ENCODE data around the gene GPRIN1.
A peak's percentile ranks its signal among the peaks of the same experiment; 100 is the strongest.
"Not testable (repeated sequence)": the region's sequence is repeated elsewhere in the genome, so short reads cannot be mapped to it uniquely, and the experiment has no call there.

GPRIN1 gene

DNA sequence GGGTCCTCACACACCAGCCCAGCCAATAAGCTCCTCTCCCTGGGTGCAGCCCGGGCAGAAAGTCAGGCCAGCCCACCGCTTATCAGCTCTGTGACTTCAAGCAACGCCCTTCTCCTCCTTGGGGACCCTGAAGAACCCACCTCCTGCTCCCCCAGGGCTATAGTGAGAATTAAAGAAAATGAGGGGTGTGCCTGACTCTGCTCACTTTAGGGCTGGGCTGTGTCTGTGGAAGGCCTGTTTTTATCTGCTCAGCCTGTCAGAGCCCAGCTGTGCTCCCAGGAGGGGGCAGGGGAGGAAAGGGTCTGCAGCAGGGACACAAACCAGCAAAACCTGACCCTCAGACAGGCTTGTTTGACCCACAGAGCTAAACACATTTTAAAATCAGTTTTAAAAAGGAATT is 3.9 kb downstream of the GPRIN1 start:
- no peak for TF ChIP-seq CTCF (IDR thresholded peaks at IDR 0.05; ENCODE audit: low read depth, low read length)
- DNase-seq, result no peak
- H3K27me3 ChIP-seq (ENCODE audit: insufficient read depth, low read depth, severe bottlenecking), result no peaks in the 10 kb centered on the region
- H3K36me3 ChIP-seq, result peaks cover 57% of the 10 kb centered on the region
- no peak overlapping the region for H3K4me3 ChIP-seq (ENCODE audit: low read depth, low read length)
- no peaks in the 10 kb centered on the region for H3K9me3 ChIP-seq (ENCODE audit: severe bottlenecking)
- H3K27ac ChIP-seq, result no peak overlapping the region

DNA sequence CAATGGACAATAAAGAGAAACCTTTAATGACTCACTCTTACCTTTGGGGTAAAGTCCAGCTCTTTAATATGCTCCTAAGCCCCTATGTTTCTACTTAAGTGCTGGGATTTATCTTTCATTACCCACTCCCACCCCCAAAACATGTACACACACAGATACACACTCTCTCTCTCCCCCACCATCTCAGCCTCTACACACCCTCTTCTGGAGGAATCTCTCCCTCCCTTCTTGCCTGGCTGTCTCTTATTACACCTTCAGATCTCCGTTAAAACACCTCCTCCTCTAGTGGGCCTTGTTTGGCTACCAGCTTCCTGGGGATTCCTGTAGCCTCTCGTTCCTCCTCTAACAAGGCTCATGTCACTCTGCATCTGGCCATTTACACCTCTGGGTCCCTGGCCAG is 6.9 kb downstream of the GPRIN1 start:
- Histone ChIP-seq H3K4me3 (ENCODE audit: low read depth, low read length) (no peak overlapping the region), H3K27ac (no peak overlapping the region), H3K9me3 (ENCODE audit: severe bottlenecking) (no peaks in the 10 kb centered on the region), H3K27me3 (ENCODE audit: insufficient read depth, low read depth, severe bottlenecking) (no peaks in the 10 kb centered on the region), H3K36me3 (peaks cover 70% of the 10 kb centered on the region)
- no peak for TF ChIP-seq CTCF (IDR thresholded peaks at IDR 0.05; ENCODE audit: low read depth, low read length)
- no peak for DNase-seq

DNA sequence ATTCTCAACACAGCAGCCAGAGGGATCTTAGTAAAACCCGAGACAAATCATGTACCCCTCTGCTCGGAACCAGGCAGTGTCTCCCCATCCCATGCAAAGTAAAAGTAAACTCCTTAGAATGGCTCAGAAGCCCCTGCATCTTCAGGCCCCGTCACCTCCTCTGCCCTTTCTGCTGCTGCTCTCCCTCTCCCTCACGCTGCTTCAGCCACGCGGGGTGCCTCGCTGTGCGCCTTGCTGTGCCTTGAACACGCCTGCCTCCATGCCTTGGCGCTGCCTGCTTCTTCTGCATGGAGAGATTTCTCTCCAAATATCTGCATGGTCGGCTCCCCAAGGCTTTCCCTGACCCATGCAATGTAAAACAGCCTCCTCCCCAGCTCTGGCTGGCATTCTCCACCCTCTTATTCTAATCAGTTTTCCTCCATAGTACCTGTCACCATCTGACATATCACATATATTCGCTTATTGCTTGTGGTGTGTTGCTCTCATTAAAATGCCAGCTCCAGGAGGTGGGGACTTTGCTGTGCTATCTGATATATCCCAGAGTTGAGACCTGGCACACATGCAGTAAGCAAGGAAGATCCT is 8.0 kb downstream of the GPRIN1 start:
- Histone ChIP-seq H3K9me3 (ENCODE audit: severe bottlenecking) (no peaks in the 10 kb centered on the region), H3K27ac (peak overlapping the region; percentile 70), H3K36me3 (peaks cover 69% of the 10 kb centered on the region), H3K27me3 (ENCODE audit: insufficient read depth, low read depth, severe bottlenecking) (no peaks in the 10 kb centered on the region), H3K4me3 (ENCODE audit: low read depth, low read length) (no peak overlapping the region)
- TF ChIP-seq CTCF (IDR thresholded peaks at IDR 0.05; ENCODE audit: low read depth, low read length), result no peak
- DNase-seq, result peak; percentile 50

DNA sequence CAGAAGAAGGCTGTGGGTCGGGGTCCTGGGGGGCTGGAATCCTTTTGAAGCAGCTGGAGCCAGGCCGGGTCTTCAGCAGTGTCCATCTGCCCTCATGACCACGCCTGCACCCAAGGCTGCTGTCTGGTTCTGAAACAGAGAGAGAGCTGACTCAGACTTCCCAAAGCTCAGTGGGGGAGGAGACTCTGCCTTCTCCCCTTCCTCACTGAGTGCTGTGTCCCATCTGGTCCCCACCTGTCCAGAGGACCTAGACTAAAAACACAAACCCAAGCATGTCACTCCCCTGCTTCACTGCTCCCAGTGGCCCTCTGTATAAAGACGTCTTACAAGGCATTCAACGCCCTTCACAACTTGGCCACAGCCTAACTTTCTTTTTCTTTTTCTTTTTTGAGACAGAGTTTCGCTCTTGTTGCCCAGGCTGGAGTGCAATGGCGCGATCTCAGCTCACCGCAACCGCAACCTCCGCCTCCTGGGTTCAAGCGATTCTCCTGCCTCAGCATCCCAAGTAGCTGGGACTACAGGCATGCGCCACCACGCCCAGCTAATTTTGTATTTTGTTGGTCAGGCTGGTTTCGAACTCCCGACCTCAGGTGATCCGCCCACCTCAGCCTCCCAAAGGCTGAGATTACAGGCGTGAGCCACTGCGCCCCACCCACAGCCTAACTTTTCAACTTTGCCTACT is 10.1 kb downstream of the GPRIN1 start:
- peaks cover 66% of the 10 kb centered on the region for H3K36me3 ChIP-seq
- not testable (repeated sequence) for DNase-seq; H3K27me3 ChIP-seq (ENCODE audit: insufficient read depth, low read depth, severe bottlenecking)

GRCh38 chr5:176597417-176598389 is 12.3 kb downstream of the GPRIN1 start:
- Histone ChIP-seq H3K27me3 (ENCODE audit: insufficient read depth, low read depth, severe bottlenecking) (no peaks in the 10 kb centered on the region), H3K36me3 (peaks cover 62% of the 10 kb centered on the region), H3K4me3 (ENCODE audit: low read depth, low read length) (no peak overlapping the region), H3K9me3 (ENCODE audit: severe bottlenecking) (no peaks in the 10 kb centered on the region), H3K27ac (no peak overlapping the region)
- no peak for DNase-seq
- TF ChIP-seq CTCF (IDR thresholded peaks at IDR 0.05; ENCODE audit: low read depth, low read length), result no peak

More for the DNA sequence above, 10.1 kb downstream of the GPRIN1 start:
- not testable (repeated sequence) for H3K4me3 ChIP-seq (ENCODE audit: low read depth, low read length); H3K27ac ChIP-seq; H3K9me3 ChIP-seq (ENCODE audit: severe bottlenecking)

All from WERI-Rb-1 (cell line).